IPS DF 4.7 (cell line): ENCODE data around the gene CBY1.

ENCODE experiments used
- DNase-seq: peaks from one replicate; pipeline ENCODE4 v3.0.0-alpha.2; 2013; ENCODE audit warnings: low spot score; ENCODE audit errors: extremely low read depth

CBY1 gene

DNA sequence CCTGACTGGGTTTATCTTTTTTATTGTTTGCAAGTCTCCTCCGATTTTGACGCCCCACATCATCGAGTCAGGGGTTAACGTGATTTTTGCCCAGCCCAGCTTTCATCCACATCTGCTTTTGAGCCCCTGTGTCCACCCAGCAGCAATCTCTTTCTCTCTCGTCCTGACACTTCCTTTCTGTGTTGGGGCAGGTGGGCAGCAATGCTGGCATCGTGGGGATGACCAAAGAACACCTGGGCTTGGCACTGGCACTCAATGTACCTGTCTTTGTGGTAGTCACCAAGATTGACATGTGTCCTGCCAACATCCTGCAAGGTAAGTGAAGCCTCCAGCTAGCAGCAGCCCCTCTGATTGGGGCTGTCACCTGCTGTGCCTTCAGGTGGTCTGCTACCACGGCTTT, 65.1 kb downstream of the CBY1 start:
- DNase-seq, result no peak
